Left renal pelvis (tissue), 4 donors: ENCODE measurements around the gene AKAP13. TPM values are rescaled to one million over a fixed set of nuclear protein-coding genes. Genes with fewer than 3 reads are reported as not detected.

ENCODE experiments used
- DNase-seq, 4 donors: peaks; one replicate each; pipeline ENCODE4 v3.0.0-alpha.2; 2013; ENCODE audit warnings: low read depth in 4 of 4, low spot score in 3 of 4
- polyA plus RNA-seq, 4 donors: library from polyadenylated mRNA; unstranded; fragments of 120-200 nt; gene quantifications; one replicate each; pipeline ENCODE4 v1.2.1, GENCODE V29; 2013; ENCODE audit not compliant: insufficient read length in 4 of 4

Gene AKAP13
- polyA plus RNA-seq, 4 donors, result 82.3 to 93.2 (median 87.8) TPM

- DNase-seq, result no peak
Observed at GRCh38 chr15:85383470-85384148, 3.2 kb downstream of the AKAP13 start.

GRCh38 chr15:85386261-85386660, 5.9 kb downstream of the AKAP13 start:
- no peak for DNase-seq

GRCh38 chr15:85388566-85389305, 8.3 kb downstream of the AKAP13 start:
- DNase-seq, result no peak

- DNase-seq, result no peak
Observed at GRCh38 chr15:85389306-85389650, 8.9 kb downstream of the AKAP13 start.

GRCh38 chr15:85389772-85390171, 9.4 kb downstream of the AKAP13 start:
- DNase-seq, result no peak

- DNase-seq, result no peak
Observed at GRCh38 chr15:85393210-85393609, 12.8 kb downstream of the AKAP13 start.

- DNase-seq, result no peak
Observed at GRCh38 chr15:85394554-85395333, 14.3 kb downstream of the AKAP13 start.

- no peak for DNase-seq
Observed at GRCh38 chr15:85396554-85396953, 16.2 kb downstream of the AKAP13 start.

- no peak for DNase-seq
Observed at GRCh38 chr15:85397151-85397550, 16.7 kb downstream of the AKAP13 start.

- no peak for DNase-seq
Observed at GRCh38 chr15:85397926-85398325, 17.5 kb downstream of the AKAP13 start.

- no peak for DNase-seq
Observed at GRCh38 chr15:85398822-85399221, 18.4 kb downstream of the AKAP13 start.

GRCh38 chr15:85399627-85400026, 19.2 kb downstream of the AKAP13 start:
- DNase-seq, result no peak

GRCh38 chr15:85400606-85401005, 20.2 kb downstream of the AKAP13 start:
- DNase-seq, result no peak

GRCh38 chr15:85401108-85401774, 20.8 kb downstream of the AKAP13 start:
- DNase-seq, result no peak

- DNase-seq, result no peak
Observed at GRCh38 chr15:85402195-85402881, 21.9 kb downstream of the AKAP13 start.

- DNase-seq, result no peak
Observed at GRCh38 chr15:85403745-85404144, 23.3 kb downstream of the AKAP13 start.

- DNase-seq, result no peak
Observed at GRCh38 chr15:85404176-85404917, 23.9 kb downstream of the AKAP13 start.

- DNase-seq, result no peak
Observed at GRCh38 chr15:85404918-85405866, 24.8 kb downstream of the AKAP13 start.

- no peak for DNase-seq
Observed at GRCh38 chr15:85406916-85407315, 26.5 kb downstream of the AKAP13 start.
